ENCODE results near the gene TANGO6. TPM values are rescaled to one million over a fixed set of nuclear protein-coding genes. Genes with fewer than 3 reads are reported as not detected.
A peak's percentile ranks its signal among the peaks of the same experiment; 100 is the strongest.

The TANGO6 gene
- total RNA-seq, 6 donors from 2014 or later, result 11.7 to 30.4 (median 15.5) TPM

- H3K27ac ChIP-seq, result peak overlapping the region in 3 of 4 donors; percentile 24 to 63 (median 42)
- H3K9me3 ChIP-seq, result no peaks in the 10 kb centered on the region
- H3K36me3 ChIP-seq, result no peaks in the 10 kb centered on the region
- ATAC-seq (ENCODE audit: low FRiP score in 2 of 2) (peak; percentile 50 to 76), DNase-seq (peak in 1 of 2 donors; percentile 71)
- no peaks in the 10 kb centered on the region for H3K27me3 ChIP-seq
- peaks cover 0 to 14% (median 4%) of the 10 kb centered on the region in 4 donors for H3K4me1 ChIP-seq
- 70 to 86% methylated on average over 10 of the region's 10 CpGs for WGBS, 2 donors
- H3K4me3 ChIP-seq, result no peak overlapping the region
- TF ChIP-seq POLR2AphosphoS5 (IDR thresholded peaks at IDR 0.05) (peak in 1 of 2 donors; percentile 46), POLR2A (IDR thresholded peaks at IDR 0.05) (no peak), CTCF (IDR thresholded peaks at IDR 0.05) (no peak), EP300 (IDR thresholded peaks at IDR 0.05) (peak in 1 of 4 donors; percentile 39)
Observed at GRCh38 chr16:69073181-69073702, 229.9 kb downstream of the TANGO6 start.

GRCh38 chr16:69077251-69077650 lies 233.9 kb downstream of the TANGO6 start:
- Histone ChIP-seq H3K4me1 (peaks cover 0 to 14% (median 2%) of the 10 kb centered on the region in 4 donors), H3K27ac (no peak overlapping the region), H3K27me3 (no peaks in the 10 kb centered on the region), H3K9me3 (no peaks in the 10 kb centered on the region), H3K36me3 (no peaks in the 10 kb centered on the region), H3K4me3 (no peak overlapping the region)
- no peak for DNase-seq
- TF ChIP-seq POLR2AphosphoS5 (IDR thresholded peaks at IDR 0.05) (no peak), POLR2A (IDR thresholded peaks at IDR 0.05) (no peak), EP300 (IDR thresholded peaks at IDR 0.05) (no peak), CTCF (IDR thresholded peaks at IDR 0.05) (no peak)
- 72 to 84% methylated on average over 4 of the region's 4 CpGs for WGBS, 2 donors
- no peak for ATAC-seq (ENCODE audit: low FRiP score in 2 of 2)

- no peak for ATAC-seq (ENCODE audit: low FRiP score in 2 of 2)
- no peaks in the 10 kb centered on the region for H3K9me3 ChIP-seq
- WGBS, 2 donors, result 84 to 93% methylated on average over 7 of the region's 7 CpGs
- DNase-seq, result peak in 1 of 2 donors; percentile 46
- H3K27me3 ChIP-seq, result no peaks in the 10 kb centered on the region
- no peaks in the 10 kb centered on the region for H3K36me3 ChIP-seq
- no peak overlapping the region for H3K27ac ChIP-seq
- no peak for TF ChIP-seq CTCF (IDR thresholded peaks at IDR 0.05)
- no peak for TF ChIP-seq POLR2A (IDR thresholded peaks at IDR 0.05)
- TF ChIP-seq POLR2AphosphoS5 (IDR thresholded peaks at IDR 0.05), result no peak
- no peak for TF ChIP-seq EP300 (IDR thresholded peaks at IDR 0.05)
- no peak overlapping the region for H3K4me3 ChIP-seq
- H3K4me1 ChIP-seq, result peaks cover 0 to 6% (median 0%) of the 10 kb centered on the region in 4 donors
Observed at GRCh38 chr16:69078073-69078472, 234.7 kb downstream of the TANGO6 start.

GRCh38 chr16:69079697-69080096 lies 236.4 kb downstream of the TANGO6 start:
- no peak for TF ChIP-seq POLR2A (IDR thresholded peaks at IDR 0.05)
- no peak for TF ChIP-seq CTCF (IDR thresholded peaks at IDR 0.05)
- TF ChIP-seq POLR2AphosphoS5 (IDR thresholded peaks at IDR 0.05), result no peak
- TF ChIP-seq EP300 (IDR thresholded peaks at IDR 0.05), result no peak
- Histone ChIP-seq H3K36me3 (peaks cover 0 to 11% (median 2%) of the 10 kb centered on the region in 4 donors), H3K9me3 (no peaks in the 10 kb centered on the region), H3K4me3 (no peak overlapping the region), H3K27ac (no peak overlapping the region), H3K27me3 (no peaks in the 10 kb centered on the region), H3K4me1 (peaks cover 0 to 3% (median 1%) of the 10 kb centered on the region in 4 donors)
- WGBS, 2 donors, result 96 to 98% methylated on average over 2 of the region's 2 CpGs
- ATAC-seq (ENCODE audit: low FRiP score in 2 of 2) (no peak), DNase-seq (no peak)

Measured in upper lobe of left lung (tissue), 6 donors.